Endothelial cell of hepatic sinusoid (primary cell): ENCODE results near the gene PPP3CA.
"Not testable (repeated sequence)": the region's sequence is repeated elsewhere in the genome, so short reads cannot be mapped to it uniquely, and the experiment has no call there.

Experiments
- in situ Hi-C: cut with HindIII; loops from 2 replicates; pipeline ENCODE4 v1.10.0; 2017; ENCODE audit warnings: low sequenced_read_pairs

The PPP3CA gene

DNA sequence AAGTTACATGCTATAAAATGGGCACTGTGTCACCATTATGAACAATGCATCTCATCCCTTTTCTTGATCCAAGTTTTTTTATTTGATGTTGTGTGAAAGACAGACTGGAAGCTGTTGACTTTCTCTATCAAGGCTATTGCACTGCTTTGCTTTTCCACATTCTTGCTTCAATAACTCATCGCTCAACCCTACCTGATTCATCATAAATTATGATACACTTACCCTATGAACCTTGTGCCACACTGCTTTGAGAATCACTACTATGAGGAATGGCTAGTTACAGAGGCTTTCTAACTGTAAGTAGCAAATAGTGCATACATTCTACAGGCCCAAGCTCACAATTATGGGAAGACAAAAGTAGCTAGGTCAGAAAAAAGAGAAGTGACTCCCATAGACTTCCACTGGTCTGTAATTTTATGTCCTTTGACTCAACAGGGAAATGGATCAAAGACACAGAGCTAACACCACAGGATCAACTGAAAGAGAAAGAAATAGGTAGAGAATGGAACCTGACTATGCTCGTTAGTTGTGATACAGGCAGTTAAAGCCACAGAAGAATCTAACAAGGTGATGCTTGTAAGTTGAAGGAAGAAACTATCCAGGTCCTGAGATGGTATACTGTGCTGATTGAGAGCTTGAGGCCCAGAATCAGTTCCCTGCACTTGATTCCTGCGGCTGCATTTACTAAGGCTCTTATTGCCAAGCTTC lies 163.5 kb downstream of the PPP3CA start:
- in situ Hi-C loops = no loop called here

DNA sequence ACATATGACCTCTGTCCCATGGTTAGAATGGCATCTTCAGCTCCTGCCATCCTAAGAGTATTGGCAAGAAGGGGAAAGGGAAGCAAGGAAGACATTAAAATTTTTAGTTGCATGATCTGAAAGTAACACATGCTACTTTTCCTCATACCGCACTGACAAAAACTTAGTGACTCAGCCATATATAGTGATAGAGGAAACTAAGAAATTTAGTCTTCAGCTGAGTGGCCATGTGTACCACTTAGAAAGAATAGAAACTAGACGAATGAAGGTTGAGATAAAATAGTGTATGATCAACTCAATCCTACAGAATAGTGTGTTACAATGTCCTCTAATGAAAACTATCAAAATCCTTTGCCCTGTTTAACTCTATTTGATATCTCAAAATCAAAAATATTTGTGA lies 164.1 kb downstream of the PPP3CA start:
- in situ Hi-C loops = no loop called here

DNA sequence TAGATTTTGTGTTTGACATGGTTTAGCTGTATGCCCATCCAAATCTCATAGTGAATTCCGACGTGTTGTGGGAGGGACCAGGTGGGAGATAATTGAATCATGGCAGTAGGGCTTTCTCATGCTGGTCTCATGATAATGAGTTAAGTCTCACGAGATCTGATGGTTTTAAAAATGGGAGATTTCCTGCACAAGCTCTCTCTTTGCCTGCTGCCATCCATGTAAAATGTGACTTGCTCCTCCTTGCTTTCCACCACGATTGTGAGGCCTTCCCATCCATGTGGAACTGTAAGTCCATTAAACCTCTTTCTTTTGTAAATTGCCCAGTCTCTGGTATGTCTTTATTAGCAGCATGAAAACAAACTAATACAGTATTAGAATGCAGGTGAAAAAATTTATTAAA lies 164.6 kb downstream of the PPP3CA start:
- in situ Hi-C loops = not testable (repeated sequence)

- in situ Hi-C loops = no loop called here
These were observed 168.6 kb downstream of the PPP3CA start for GRCh38 chr4:101178731-101179130.

- in situ Hi-C loops = no loop called here
These were observed 170.2 kb downstream of the PPP3CA start for GRCh38 chr4:101177154-101177553.

GRCh38 chr4:101175896-101176676 lies 171.2 kb downstream of the PPP3CA start:
- in situ Hi-C loops = no loop called here

DNA sequence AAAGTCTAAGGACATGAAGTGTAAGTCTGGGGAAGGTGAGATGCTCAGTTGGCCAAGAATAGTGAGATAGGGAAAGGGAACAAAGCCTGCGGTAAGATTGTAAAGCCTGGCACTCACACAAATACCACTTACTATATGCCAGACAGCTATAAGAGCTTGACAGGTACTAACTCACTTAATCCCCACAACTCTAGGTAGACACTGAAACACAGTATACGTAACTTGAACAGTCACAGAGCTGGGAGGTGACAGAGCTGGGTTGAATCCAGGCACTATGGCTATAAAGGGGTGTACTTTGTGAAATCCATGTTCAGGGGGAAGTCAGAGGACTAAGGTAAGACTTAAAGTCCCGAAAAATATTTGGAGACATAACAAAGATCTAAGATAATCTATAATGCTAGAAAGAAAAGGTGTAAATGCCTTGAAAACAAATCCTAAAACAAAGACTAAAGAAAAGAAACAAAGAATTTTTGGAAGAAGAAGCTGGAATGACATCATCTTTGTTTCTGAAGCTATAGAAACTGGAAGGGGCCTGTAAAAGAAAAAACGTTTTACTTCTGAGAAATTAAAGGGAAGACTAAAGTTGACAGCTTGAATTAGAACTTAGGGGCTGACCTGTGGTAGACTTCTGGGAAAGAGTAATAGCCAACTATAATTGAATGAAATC lies 172.5 kb downstream of the PPP3CA start:
- in situ Hi-C loops = no loop called here

- in situ Hi-C loops = no loop called here
These were observed 175.0 kb downstream of the PPP3CA start for GRCh38 chr4:101172369-101172768.

DNA sequence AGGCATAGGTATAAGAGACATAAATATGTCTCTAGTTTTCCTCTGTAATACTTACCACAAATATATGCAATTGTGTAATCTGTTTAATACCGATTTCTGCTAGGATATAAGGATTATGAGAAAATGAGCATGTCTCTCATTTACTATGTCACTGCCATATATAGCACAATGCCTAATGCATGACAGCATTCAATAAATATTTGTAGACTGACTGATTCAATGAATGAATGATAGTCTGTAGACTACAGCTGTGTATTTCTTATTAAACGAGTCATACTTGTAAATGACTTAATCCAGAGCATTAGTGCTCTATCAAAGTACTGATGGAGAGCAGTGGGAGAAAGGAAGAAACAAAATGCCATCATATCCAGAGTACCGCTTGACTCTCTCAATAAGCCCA lies 175.6 kb downstream of the PPP3CA start:
- in situ Hi-C loops = no loop called here

GRCh38 chr4:101169044-101170014 lies 178.0 kb downstream of the PPP3CA start:
- in situ Hi-C loops = no loop called here

DNA sequence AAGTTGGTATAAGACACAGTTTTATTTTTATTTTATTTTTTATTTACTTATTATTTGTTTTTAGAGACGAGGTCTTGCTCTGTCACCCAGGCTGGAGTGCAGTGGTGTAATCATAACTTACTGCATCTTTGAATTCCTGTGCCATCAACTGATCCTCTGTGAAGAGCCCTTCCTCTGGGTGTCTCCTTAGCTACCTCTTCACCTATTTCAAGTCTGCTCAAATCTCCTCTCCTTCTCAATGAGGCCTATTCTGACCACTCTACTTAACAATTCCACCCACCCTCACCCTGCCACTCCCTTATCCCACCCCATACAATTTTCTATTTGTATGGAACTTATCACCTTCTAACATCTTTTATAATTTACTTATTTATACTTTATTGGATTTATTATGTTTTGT lies 183.4 kb downstream of the PPP3CA start:
- in situ Hi-C loops = no loop called here

DNA sequence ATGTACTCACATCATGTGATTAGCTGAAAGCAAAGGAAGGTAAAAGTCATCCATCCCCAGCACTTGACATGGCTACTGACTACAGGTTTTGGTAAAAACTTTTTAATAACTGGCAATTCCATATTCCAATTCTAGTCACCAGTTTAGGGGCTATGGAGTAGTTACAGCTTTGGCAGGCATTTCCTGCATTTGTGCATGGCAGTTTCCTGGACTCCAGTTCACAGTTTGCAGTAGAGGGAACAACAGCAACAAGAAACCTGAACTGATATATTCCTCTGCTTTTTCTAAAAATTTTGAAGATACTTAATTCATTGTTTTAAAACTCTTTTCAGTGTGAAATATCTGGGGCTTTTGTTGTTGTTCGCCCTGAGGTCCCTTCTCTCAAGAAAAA lies 184.3 kb downstream of the PPP3CA start:
- in situ Hi-C loops = no loop called here

- in situ Hi-C loops = no loop called here
These were observed 186.3 kb downstream of the PPP3CA start for GRCh38 chr4:101160792-101161592.

DNA sequence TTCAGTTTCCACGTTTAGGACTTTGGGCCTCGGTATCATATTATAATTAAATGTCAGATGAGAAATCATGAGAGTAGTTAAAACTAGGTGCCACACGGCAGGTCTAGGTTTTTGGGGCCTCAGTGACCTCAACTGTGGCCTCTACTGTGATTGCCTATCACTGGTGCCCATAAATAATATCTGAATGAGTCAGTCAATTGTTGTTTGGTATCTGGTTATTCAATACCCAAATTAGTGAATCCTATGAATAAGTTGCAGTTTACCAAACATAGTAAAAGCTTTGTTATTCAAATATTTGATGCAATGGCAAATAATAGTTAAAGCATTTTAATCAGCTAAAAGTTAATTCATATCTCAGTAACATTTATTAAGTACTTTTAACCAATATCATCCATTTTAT lies 188.8 kb downstream of the PPP3CA start:
- in situ Hi-C loops = loop anchor here (5.0 kb wide), 1 partner anchor 56 kb away; no protein-coding TSS in a partner anchor

GRCh38 chr4:101158134-101158482 lies 189.2 kb downstream of the PPP3CA start:
- in situ Hi-C loops = loop anchor here (5.0 kb wide), 1 partner anchor 56 kb away; no protein-coding TSS in a partner anchor

- in situ Hi-C loops = loop anchor here (5.0 kb wide), 1 partner anchor 55 kb away; no protein-coding TSS in a partner anchor
These were observed 189.8 kb downstream of the PPP3CA start for GRCh38 chr4:101157415-101158133.

- in situ Hi-C loops = loop anchor here (5.0 kb wide), 1 partner anchor 54 kb away; no protein-coding TSS in a partner anchor
These were observed 190.6 kb downstream of the PPP3CA start for GRCh38 chr4:101156619-101157310.

- in situ Hi-C loops = loop anchor here (5.0 kb wide), 1 partner anchor 54 kb away; no protein-coding TSS in a partner anchor
These were observed 191.4 kb downstream of the PPP3CA start for GRCh38 chr4:101155945-101156344.
